Astrocyte of the spinal cord (primary cell): Measurements from ENCODE around the gene LARP6.

Source experiments
- DNase-seq: peaks from one replicate; pipeline ENCODE4 v3.0.0; 2011; ENCODE audit warnings: low read depth, low spot score
- H3K4me3 ChIP-seq: 2 replicates; pipeline ENCODE4 v1.5.1; 2011; ENCODE audit warnings: low read depth, mild to moderate bottlenecking, low read length, moderate library complexity
- CTCF ChIP-seq: IDR thresholded peaks from 2 replicates; pipeline ENCODE4 v1.5.1; 2012; ENCODE audit warnings: low read depth, mild to moderate bottlenecking, low read length, inconsistent platforms
- in situ Hi-C: cut with HindIII; loops from 2 replicates; pipeline ENCODE4 v1.10.0; 2017; ENCODE audit warnings: low sequenced_read_pairs

The LARP6 gene

GRCh38 chr15:70834999-70835398 lies 19.0 kb downstream of the LARP6 start:
- no peak for TF ChIP-seq CTCF
- no peak overlapping the region for H3K4me3 ChIP-seq
- in situ Hi-C loops: no loop called here
- no peak for DNase-seq

DNA sequence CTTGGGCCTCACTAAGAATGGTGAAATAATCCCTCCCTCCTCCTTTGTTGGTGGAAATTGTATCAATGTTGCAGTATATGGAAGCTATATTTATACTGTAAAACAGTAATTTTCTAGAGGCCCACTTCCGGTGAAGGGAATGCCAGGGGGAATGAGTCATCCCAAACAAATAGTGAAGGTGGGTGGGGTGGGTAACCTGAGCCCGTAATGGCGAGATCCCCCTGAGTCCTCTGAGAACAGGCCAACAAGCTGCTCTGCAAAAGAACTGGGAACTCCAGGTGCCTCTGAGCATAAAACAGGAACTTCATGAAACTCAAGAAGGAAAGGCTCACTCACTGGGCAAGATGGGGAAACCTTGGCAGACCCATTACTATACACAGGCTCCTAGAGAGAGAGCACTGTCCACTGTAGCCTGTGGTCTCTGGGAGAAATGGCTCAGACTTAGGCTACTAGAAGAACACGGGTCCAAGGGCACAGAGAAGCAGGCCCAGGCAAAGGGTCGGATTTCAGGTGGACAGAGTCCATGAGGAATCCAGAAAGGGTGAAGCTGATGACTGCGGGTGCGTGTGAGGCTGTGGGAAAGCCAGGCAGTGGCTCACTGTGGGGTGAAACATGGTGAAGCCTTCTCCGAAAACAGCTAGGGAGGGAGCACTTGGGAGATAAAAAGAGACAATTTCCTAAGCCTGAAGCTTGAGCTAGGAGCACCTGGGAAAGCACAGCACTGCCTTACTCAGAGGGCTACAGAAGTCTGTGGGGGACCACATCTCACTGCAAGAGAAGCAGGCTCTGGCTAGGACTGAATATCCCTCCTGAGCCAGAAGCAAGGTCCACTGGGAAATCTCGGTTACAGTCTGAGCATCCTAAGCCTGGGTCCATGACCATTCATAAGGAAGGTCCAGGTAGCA lies 19.8 kb downstream of the LARP6 start:
- DNase-seq: peak; percentile 87
- no peak overlapping the region for H3K4me3 ChIP-seq
- in situ Hi-C loops: no loop called here
- TF ChIP-seq CTCF: no peak

DNA sequence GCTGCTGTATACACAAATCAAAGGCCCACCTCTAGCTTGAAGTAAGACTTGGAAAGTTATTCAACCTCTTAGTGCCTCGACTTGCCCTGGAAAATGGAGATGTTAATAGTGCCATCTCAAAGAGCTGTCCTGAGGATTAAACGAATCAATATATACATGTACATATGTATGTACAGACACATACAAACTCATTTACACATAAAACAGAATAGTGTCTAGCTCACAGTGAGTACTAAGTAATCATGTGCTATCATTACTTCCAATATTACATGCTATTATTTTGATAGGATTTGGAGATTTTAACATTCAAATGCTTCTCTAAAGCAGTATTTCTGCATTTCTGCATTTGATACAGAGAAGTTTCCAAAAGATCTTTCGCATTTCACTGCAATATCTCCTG lies 20.5 kb downstream of the LARP6 start:
- no peak for TF ChIP-seq CTCF
- H3K4me3 ChIP-seq: no peak overlapping the region
- DNase-seq: no peak
- in situ Hi-C loops: no loop called here

DNA sequence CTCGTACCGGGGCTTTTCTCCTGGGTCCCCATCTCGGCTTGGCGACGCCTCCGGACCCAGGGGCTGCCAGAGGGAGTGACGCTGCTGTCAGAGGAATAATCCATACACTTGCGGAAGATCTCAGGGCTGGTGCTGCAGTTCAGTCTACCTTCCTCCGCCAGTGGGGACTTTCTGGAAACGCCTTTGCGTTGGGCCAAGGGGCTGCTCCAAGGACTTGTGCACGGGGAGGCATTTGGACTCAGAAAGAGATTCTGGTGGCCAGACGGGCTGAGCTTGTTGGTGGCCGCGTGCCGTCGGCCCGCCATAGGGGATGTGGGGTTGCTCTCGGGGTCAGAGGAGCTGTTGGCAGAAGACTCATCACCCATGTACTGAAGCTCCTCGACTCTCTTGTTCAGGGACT lies 21.8 kb downstream of the LARP6 start:
- in situ Hi-C loops: no loop called here

DNA sequence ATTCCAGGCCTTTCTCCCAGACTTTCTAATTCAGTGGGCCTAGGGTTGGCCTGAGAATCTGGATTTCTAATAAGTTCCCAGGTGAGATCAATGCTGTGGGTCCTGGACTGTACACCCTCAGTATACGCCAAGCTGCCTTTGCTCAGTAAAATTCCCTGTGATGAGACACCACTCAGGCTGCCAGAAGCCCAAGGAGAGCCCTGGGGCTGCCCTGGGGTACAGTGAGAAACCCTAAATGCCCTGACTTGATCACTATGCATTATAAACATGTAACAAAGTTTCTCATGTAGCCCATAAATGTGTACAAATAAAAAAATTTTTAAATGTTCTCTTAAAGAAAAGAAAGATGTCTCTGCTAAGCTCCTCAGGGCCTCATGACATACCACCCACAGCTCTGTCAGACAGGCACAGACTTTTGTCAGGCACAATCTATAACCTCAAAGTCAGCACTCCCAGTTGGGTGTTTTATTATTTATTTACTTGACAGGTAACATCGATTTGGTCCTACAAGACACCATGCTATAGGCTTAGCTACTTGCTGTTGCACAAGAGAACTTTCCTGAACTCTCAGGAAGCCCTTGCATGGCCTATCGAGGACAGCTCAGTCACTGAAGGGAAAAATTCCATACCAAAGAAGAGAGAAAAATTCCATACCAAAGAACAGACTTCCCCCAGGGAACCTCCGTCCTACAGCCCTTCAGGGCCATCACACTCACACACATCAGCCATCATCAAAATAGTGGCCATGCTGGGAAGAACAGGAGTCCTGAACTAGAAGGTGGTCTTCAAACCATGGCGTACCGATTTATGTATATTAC lies 22.7 kb downstream of the LARP6 start:
- TF ChIP-seq CTCF: no peak
- in situ Hi-C loops: no loop called here
- H3K4me3 ChIP-seq: no peak overlapping the region
- no peak for DNase-seq

More for the DNA sequence above, 21.8 kb downstream of the LARP6 start:
- TF ChIP-seq CTCF: no peak
- no peak for DNase-seq
- H3K4me3 ChIP-seq: no peak overlapping the region

GRCh38 chr15:70830615-70831014 lies 23.3 kb downstream of the LARP6 start:
- in situ Hi-C loops: no loop called here
- no peak for TF ChIP-seq CTCF
- DNase-seq: no peak
- no peak overlapping the region for H3K4me3 ChIP-seq
